ENCODE results near the gene LEMD2.

The LEMD2 gene

GRCh38 chr6:33791620-33792019 lies 2.7 kb upstream of the LEMD2 start:
- DNase-seq, result no peak

DNA sequence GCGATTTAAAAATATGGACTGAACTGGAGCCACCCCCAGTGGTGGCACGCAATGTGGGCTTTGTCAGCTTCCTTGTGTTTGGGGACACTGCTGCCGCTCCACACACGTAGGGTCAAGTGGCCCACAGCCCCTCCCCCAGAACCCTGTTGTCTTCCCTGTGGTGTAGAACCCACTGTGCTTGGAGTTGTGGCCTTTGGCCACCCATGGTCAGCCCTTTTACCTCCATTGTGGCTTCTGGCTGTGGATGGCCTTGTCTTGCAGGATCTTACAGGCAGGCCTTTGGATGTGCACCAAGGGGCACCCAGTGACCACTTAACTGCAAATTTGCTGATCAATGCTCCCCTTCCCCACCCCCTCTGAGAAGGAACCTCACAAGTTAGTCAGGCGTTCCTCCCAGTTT lies 2.0 kb upstream of the LEMD2 start:
- DNase-seq, result no peak

DNA sequence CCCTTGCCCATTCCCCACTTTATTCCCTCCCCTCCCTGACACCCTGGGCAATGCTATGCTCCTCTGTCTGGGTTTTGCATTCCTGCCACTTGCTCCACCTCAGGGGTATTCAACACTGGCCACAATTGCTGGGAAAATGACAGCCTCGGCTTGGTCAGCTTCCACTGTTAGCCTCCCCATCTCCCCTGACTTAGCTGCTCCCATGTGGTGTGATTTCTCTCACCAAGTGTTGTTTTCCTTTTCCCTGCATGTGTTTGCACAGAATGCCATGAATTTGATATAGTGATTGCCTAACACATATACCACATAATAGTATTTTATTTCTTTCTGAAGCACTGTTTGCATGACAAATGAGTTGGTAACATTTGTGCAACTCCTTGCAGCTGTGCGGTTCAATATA lies 1.4 kb upstream of the LEMD2 start:
- DNase-seq, result no peak

- no peak for DNase-seq
Observed at GRCh38 chr6:33789550-33789895, 593 bp upstream of the LEMD2 start.

DNA sequence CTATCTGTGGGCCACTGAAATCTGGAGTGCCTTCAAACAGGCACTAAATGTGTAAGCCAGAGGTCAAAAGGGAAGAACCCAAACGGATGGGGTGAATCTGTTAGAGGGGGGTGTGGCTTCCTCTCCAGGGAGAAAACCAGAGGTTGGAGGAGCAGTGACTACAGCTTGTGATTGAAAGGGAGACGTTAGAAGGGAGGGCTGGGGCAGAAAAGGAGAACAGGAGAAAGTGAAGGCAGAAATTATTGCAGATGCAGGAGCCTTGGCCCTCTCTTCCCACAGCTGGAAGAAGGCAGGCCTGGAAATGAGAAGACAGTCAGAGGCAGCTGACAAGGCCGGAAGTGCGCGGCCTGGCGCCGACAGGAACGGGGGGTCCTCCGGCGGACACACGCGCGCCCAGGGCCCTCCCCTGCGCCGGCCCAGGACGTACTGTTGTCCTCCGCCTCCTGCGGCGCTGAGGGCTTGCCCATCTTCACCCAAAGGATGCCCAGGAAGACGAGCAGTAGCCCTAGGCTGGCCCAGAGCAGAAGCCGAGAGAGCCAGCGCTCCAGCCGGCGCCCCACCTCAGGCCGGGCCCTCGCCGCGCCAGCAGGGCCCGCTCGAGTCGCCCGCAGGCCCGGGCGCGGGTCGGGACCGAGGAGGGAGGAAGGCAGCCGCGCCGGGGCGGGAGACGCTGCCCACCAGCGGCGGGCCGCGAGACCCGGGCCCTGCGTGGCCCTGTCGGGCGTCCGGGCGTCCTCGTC lies 806 bp downstream of the LEMD2 start:
- peak; percentile 95 for DNase-seq

DNA sequence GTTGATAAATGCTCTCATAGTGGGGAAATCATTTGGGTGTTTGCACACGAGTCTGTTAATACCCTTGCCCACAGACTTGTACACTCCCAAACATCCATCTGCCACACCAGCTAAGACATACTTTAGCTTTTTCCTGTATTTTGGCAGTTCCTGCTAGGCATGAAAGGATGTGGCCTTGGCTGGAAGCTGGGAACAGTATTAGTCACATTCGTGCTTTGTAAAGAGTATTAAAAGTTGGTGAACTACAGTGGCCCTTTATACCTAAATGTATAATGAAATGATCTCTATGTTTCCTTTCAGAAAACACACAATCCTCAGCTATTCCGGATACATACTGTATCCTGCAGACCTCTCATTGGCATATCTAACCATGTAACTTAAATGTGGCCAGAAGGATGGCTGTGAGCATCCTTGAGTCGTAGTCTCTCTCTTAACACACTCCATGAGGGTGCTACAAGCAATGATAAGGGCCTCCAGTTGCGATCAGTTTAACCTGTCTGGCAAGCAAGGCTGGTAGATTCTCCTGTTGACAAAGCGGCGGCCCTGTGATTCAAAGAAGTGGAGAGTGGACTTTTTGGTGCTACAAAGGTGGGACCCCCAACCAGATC lies 1.5 kb downstream of the LEMD2 start:
- DNase-seq, result no peak

DNA sequence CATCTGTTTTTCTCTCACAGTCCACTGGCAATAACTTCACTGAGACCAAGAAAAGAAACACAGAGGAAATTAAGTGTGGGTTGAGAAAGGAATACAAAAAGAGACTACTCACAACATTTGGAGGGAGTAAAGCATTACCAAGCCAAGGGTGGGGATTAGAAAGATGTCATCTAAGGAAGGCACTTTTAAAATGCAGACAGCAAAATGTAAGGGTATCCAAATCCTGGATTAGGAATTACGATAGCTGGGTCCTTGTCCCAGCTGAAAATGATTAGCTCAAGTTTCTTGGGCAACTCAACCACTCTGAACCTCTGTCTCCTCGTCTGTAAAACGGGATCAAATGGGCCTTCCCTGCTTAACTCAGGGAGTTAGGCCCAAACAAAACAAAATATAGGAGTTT lies 2.2 kb downstream of the LEMD2 start:
- no peak for DNase-seq

- no peak for DNase-seq
Observed at GRCh38 chr6:33785778-33786177, 3.2 kb downstream of the LEMD2 start.

GRCh38 chr6:33784787-33785186 lies 4.1 kb downstream of the LEMD2 start:
- DNase-seq, result no peak

DNA sequence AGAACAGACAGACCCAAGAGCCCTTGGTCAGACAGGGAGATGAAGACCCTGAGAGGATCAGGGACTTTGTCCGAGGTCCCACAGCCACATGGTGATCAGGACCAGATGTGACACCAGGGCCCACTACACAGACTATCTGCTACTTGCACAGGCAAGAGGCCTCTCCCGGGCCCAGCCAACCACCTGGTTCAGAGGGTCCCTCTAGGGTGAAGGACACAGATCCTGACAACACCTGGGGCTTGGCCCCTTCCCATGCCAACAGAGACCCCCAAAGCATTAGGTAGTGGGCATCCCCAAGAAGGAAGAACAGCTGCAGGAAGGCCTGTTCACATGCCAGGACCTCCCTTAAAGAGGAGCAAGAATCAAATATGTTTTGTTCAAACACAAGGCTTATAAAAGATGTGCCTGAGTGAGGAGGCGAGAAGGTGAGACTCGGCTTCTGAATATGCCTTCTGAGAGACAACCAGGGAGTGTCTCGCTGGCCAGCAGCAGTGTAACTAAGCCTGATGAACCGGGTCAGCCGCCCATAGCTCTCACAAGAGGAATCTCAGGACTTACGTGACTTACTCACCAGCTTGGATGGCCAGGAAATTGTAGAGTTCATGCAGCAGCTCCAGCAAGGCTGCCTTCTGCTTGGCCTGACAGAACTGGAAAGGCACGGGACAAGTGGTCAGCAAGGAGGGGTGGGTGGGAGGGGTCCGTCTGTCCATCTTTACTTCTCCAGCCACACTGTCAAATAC lies 5.0 kb downstream of the LEMD2 start:
- no peak for DNase-seq

DNA sequence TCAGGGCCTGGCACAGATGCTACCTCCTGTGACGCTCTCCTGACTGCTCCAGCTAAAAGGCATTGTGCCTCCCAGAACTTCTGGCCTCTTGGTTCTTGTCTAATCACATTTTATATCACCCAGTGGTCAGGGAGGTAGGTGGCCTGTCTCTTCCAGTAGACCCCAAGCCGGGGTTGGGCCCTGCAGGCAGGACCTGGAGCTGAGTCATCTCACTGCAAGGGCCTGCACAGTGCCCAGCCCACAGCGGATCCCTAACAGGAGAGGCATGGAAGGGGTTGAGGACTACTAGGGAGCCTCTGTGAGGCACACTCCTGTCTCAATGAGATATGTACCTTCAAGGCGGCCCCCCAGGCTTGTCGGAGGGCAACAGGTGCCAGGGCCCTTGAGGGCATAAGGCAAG lies 6.4 kb downstream of the LEMD2 start:
- DNase-seq, result no peak

DNA sequence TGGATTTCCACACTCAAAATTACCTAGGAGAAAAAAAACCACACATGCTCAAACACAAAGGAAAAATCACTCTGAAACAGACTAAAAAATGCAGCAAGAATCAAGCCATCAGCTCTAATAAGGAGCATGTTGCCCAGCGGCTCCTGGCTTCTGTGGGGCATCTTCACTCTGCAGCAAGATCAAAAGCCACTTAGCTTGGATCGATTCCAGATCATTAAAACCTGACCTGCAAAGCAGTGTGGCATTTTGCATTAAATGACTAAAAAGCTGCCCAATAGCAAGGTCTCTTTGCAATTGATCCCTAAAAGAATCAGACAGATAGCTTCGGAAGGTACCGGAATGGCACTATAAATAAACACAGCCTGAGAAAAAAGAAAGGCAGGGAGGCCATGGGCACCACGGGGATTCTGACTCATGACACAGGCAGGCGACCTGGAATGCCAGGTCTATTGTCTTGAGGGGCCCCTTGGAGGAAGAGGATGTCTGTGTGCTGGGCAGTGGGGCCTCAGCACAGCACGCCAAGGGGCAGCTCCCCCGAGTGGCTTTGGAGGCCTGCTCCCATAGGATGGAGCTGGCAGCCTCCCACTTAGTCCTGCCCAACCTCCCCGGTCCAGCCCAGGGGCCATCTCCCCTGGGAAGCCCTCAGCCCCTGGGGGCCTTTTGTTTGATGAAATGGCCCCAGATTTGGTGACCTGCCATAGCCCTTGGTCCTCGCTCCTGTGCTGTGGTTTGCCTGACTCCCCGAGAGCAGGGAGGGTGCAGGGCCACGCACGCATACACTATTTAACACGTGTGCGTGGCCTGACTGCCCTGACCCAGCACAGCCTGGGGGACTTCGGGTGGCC lies 7.6 kb downstream of the LEMD2 start:
- no peak for DNase-seq

- no peak for DNase-seq
Observed at GRCh38 chr6:33779895-33780294, 9.0 kb downstream of the LEMD2 start.

GRCh38 chr6:33779290-33779689 lies 9.6 kb downstream of the LEMD2 start:
- DNase-seq, result no peak

DNA sequence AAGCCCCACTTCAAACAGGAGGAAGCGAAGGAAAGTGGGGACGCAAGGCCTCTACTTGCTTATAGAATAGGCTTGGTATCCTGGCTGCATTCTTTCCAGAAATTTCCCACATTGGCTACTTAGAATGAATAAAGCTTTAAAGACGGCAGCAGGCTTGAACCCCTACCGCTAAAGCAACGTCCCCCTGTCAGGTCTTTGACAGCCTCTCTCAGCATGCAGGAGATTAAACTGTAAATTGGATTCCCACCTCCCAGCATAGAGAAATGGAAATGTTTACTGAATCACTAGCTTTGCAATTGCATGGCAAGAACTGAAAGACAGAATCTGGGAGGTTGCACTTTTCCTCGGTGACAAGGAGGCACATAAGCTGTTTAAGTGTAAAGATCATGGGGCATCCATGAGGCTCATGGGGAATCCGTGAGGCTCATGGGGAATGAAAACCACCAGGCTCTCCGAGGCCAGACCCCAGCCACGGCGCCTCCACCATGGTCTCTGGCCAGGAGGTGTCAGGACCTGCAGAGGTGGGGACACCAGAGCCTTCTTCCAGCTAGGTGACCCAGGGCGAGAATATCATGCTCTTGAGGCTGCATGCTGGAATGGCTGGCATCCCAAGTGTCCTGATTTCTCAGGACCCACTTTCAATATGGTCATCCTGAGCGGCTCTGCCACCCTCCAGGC lies 10.3 kb downstream of the LEMD2 start:
- DNase-seq, result no peak

GRCh38 chr6:33777398-33778388 lies 11.2 kb downstream of the LEMD2 start:
- no peak for DNase-seq

- DNase-seq, result no peak
Observed at GRCh38 chr6:33776764-33777163, 12.2 kb downstream of the LEMD2 start.

DNA sequence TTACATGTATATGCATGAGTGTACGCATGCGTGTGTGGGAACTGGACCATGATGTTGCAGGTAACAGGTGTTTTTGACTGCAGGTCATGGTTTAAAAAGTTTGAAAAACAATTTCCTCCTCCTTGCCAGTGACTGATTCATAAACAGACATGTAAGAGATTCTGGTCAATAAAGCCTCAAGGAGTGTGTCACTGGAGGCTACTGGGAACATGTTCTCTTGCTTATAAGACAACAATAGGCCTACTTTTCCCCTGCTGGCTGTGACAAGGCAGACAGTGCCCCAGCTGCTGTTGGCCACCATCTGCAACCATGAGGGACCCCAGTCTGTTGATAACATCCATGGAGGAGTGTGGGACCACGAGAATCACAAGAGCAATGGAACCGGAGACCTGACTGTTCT lies 12.7 kb downstream of the LEMD2 start:
- no peak for DNase-seq

GRCh38 chr6:33774774-33775173 lies 14.2 kb downstream of the LEMD2 start:
- DNase-seq, result no peak

DNA sequence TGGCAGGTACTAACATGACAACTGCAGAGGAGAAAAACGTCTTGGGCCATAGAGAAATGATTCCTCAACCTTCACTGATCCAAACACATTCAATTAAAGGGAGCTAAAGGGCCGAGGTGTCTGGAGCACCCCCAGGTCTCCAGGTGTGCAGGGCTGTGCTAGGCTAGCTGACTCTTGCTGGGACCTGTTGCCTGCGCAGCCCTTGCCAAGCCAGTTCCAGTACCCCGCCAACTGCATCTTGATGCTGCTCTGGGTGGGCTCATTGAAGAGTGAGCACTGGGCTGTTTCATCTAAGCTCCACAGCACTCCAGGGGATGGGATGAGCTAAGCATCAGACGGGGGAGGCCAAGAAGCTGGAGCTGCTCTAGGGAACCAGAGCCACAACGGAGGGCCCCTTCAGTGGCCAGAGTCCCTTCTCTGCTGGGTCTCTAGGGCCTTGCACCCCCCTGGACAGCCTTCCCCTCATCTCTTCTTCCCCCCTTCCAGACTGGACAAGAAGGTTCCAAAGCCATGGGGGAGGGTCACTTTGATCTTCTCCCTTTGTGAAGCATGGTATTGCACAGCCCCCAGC lies 15.9 kb downstream of the LEMD2 start:
- DNase-seq, result no peak
